A549 (cell line): Measurements from ENCODE around the gene AUH. TPM values are rescaled to one million over a fixed set of nuclear protein-coding genes. Genes with fewer than 3 reads are reported as not detected.

Experiments
- ATAC-seq, 2 experiments: fragments of 200-7000 bp in 1 of 2; fragments of >200 bp in 1 of 2; cut with Nextera tagmentation in 1 of 2; cut with Tn5 transposase in 1 of 2; 3 replicates each; pipeline versions ENCODE4 v1.8.0 to v1.9.1; 2018 to 2020; ENCODE audit warnings: mild to moderate bottlenecking in 1 of 2, moderate library complexity in 1 of 2
- CTCF ChIA-PET: fragments of 300-600 bp; sonication (Branson Sonifier 250); formaldehyde crosslinking; extraction: SDS; loops from one replicate; lab custom pipeline; 2021; ENCODE audit warnings: antibody characterized with exemption, inconsistent platforms; lab: Yijun Ruan, JAX
- POLR2A ChIA-PET: fragments of 350-600 bp; formaldehyde crosslinking; extraction: SDS; loops from one replicate; lab custom pipeline; 2021; ENCODE audit warnings: antibody characterized with exemption, inconsistent platforms; lab: Yijun Ruan, JAX
- DNase-seq, 2 experiments: peaks; one replicate each; pipeline versions ENCODE4 v3.0.0 to v3.0.0-alpha.2; 2011 to 2016; ENCODE audit warnings: low read depth in 1 of 2, low spot score in 1 of 2
- FAIRE-seq: peaks from 2 replicates; lab custom pipeline; 2011; peaks lifted over from hg19 to GRCh38; lab: Jason Lieb, UNC
- H3K27ac ChIP-seq, 2 experiments: fragments of >200 bp; sonication (Bioruptor Twin); formaldehyde crosslinking; 3 replicates each; pipeline ENCODE4 v1.5.1; 2016 to 2017
- H3K4me1 ChIP-seq: fragments of >200 bp; sonication (Bioruptor Twin); formaldehyde crosslinking; 3 replicates; pipeline ENCODE4 v1.6.1; 2016
- H3K4me2 ChIP-seq: fragments of >200 bp; sonication (Bioruptor Twin); formaldehyde crosslinking; 3 replicates; pipeline ENCODE4 v1.6.1; 2016
- H3K4me3 ChIP-seq: fragments of >200 bp; sonication (Bioruptor Twin); formaldehyde crosslinking; 3 replicates; pipeline ENCODE4 v1.5.1; 2016
- H3K9me3 ChIP-seq: fragments of >200 bp; sonication (Bioruptor Twin); formaldehyde crosslinking; 3 replicates; pipeline ENCODE4 v1.6.1; 2016
- BHLHE40 ChIP-seq: IDR thresholded peaks from 2 replicates; pipeline ENCODE4 v1.6.1; 2012; ENCODE audit warnings: low read depth, low read length, inconsistent platforms
- CHD4 ChIP-seq: fragments of 200-600 bp; sonication (generic); IDR thresholded peaks from 2 replicates; pipeline ENCODE4 v1.6.1; 2016; ENCODE audit warnings: antibody characterized with exemption, mild to moderate bottlenecking, borderline replicate concordance
- EP300 ChIP-seq, 2 experiments: fragments of >200 bp; sonication (Bioruptor Twin); formaldehyde crosslinking; IDR thresholded peaks; 2 replicates in 1 of 2; 3 replicates in 1 of 2; pipeline ENCODE4 v1.6.1; 2016 to 2017
- FOXS1 ChIP-seq: fragments of 250-450 bp; sonication (Bioruptor Pico); IDR thresholded peaks from 2 replicates; pipeline ENCODE4 v1.5.0; 2020; ENCODE audit warnings: mild to moderate bottlenecking, moderate library complexity
- HEYL ChIP-seq: fragments of 250-450 bp; sonication (Bioruptor Pico); IDR thresholded peaks from 2 replicates; pipeline ENCODE4 v1.8.0; 2021; ENCODE audit warnings: mild to moderate bottlenecking, moderate library complexity
- HOXB5 ChIP-seq: fragments of 250-450 bp; sonication (Bioruptor Pico); IDR thresholded peaks from 2 replicates; pipeline ENCODE4 v1.5.0; 2020; ENCODE audit warnings: mild to moderate bottlenecking, moderate library complexity
- MAFK ChIP-seq: fragments of 450-650 bp; IDR thresholded peaks from 2 replicates; pipeline ENCODE4 v1.6.1; 2014; ENCODE audit not compliant: partially characterized antibody
- NFE2L2 ChIP-seq: fragments of 150-350 bp; conservative IDR thresholded peaks from 2 replicates; pipeline ENCODE4 v1.6.1; 2014; ENCODE audit warnings: low read length
- NPAS2 ChIP-seq: fragments of 250-450 bp; sonication (Bioruptor Pico); IDR thresholded peaks from 2 replicates; pipeline ENCODE4 v1.8.0; 2022; ENCODE audit warnings: mild to moderate bottlenecking, moderate library complexity, borderline replicate concordance
- NR3C1 ChIP-seq: fragments of >200 bp; sonication (Bioruptor Twin); formaldehyde crosslinking; IDR thresholded peaks from 3 replicates; pipeline ENCODE4 v1.6.1; 2017
- POLR2AphosphoS2 ChIP-seq: conservative IDR thresholded peaks from 2 replicates; pipeline ENCODE4 v1.6.1; 2012; ENCODE audit warnings: low read length, improper control_type of control experiment, inconsistent platforms
- RAD21 ChIP-seq, 2 experiments: fragments of >200 bp in 1 of 2; sonication (Bioruptor Twin) in 1 of 2; formaldehyde crosslinking in 1 of 2; IDR thresholded peaks in 1 of 2; conservative IDR thresholded peaks in 1 of 2; 2 replicates in 1 of 2; 3 replicates in 1 of 2; pipeline ENCODE4 v1.6.1; 2012 to 2018; ENCODE audit warnings: inconsistent platforms in 1 of 2
- RARB ChIP-seq: fragments of 250-450 bp; sonication (Bioruptor Pico); IDR thresholded peaks from 2 replicates; pipeline ENCODE4 v1.8.0; 2021; ENCODE audit warnings: mild to moderate bottlenecking, moderate library complexity
- RCOR1 ChIP-seq: fragments of 150-350 bp; IDR thresholded peaks from 2 replicates; pipeline ENCODE4 v1.6.1; 2014; ENCODE audit warnings: antibody characterized with exemption, low read length, low read depth
- RFX5 ChIP-seq: fragments of 450-650 bp; IDR thresholded peaks from 2 replicates; pipeline ENCODE4 v1.7.1; 2014; ENCODE audit warnings: antibody characterized with exemption, mild to moderate bottlenecking, moderate library complexity
- RNF2 ChIP-seq: fragments of 200-600 bp; sonication (generic); IDR thresholded peaks from 2 replicates; pipeline ENCODE4 v1.6.1; 2016; ENCODE audit warnings: low read depth, mild to moderate bottlenecking, antibody characterized with exemption, moderate library complexity, borderline replicate concordance
- TFCP2L1 ChIP-seq: fragments of 250-450 bp; sonication (Bioruptor Pico); IDR thresholded peaks from 2 replicates; pipeline ENCODE4 v1.5.0; 2021; ENCODE audit warnings: mild to moderate bottlenecking
- TP53 ChIP-seq: fragments of 250-450 bp; sonication (Bioruptor Pico); IDR thresholded peaks from 2 replicates; pipeline ENCODE4 v1.5.0; 2021; ENCODE audit warnings: mild to moderate bottlenecking, moderate library complexity
- ZFP36 ChIP-seq: fragments of 450-650 bp; IDR thresholded peaks from 2 replicates; pipeline ENCODE4 v1.6.1; 2014; ENCODE audit warnings: borderline replicate concordance; ENCODE audit not compliant: partially characterized antibody
- ZNF302 ChIP-seq: fragments of 250-450 bp; sonication (Bioruptor Pico); IDR thresholded peaks from 2 replicates; pipeline ENCODE4 v1.9.0; 2021; ENCODE audit warnings: inconsistent platforms, mild to moderate bottlenecking, moderate library complexity
- WGBS: methylation state at CpG from one replicate; pipeline ENCODE4 v1.1.6; 2017; ENCODE audit errors: missing lambda C conversion rate; 5-methylcytosine and 5-hydroxymethylcytosine counted together
- polyA plus RNA-seq, 4 experiments: library from polyadenylated mRNA; depleted of rRNA in 3 of 4; stranded (reverse); fragments of >200 nt; fragmentation: RNase III in 1 of 4; extraction: RNeasy Plus Mini Kit Qiagen cat#74134 plus additional on column Dnase treatment in 1 of 4; gene quantifications; 2 replicates in 3 of 4; 3 replicates in 1 of 4; pipeline ENCODE4 v1.2.3, GENCODE V29; 2011 to 2017
- TF ChIP-seq, protein P1 (sequence below): fragments of >200 bp; sonication (Bioruptor Twin); formaldehyde crosslinking; IDR thresholded peaks from 2 replicates; pipeline ENCODE4 v1.6.1; 2016
- TF ChIP-seq, protein P2 (sequence below): fragments of 200-600 bp; sonication (generic); IDR thresholded peaks from 2 replicates; pipeline ENCODE4 v1.6.1; 2016; ENCODE audit warnings: antibody characterized with exemption, mild to moderate bottlenecking, moderate library complexity
- TF ChIP-seq, protein P3 (sequence below): fragments of 450-650 bp; IDR thresholded peaks from 2 replicates; pipeline ENCODE4 v1.6.1; 2014; ENCODE audit warnings: antibody characterized with exemption
- TF ChIP-seq, protein P4 (sequence below): fragments of 150-350 bp; IDR thresholded peaks from 2 replicates; pipeline ENCODE4 v1.6.1; 2014; ENCODE audit warnings: low read depth, mild to moderate bottlenecking, low read length
- TF ChIP-seq, protein P5 (sequence below): fragments of 250-450 bp; sonication (Bioruptor Pico); IDR thresholded peaks from 2 replicates; pipeline ENCODE4 v1.5.0; 2020; ENCODE audit warnings: low read depth, mild to moderate bottlenecking, moderate library complexity

Gene AUH
- polyA plus RNA-seq, 2 of the 4 experiments (the other 2 are of a cell fraction) = 11.1 to 15.9 TPM

DNA sequence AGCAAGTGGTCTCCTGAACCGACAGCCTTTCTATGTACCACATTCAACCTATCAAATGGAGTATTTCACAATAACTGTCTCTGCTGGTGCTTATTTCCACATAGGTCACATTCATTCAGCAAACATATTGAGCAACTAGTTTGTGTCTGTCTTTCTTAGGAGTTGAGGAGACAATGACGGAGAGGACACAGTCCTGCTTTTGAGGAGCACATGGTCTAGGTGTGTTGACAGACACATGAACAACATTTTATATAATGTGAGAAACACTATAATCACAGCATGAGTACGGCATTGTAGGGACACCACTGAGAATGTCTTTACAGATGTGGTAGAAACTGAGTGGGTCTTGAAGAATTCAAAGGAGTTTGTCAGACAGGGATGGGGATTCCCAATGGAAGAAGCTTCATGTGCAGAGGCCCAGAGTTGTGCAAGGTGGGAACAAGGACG lies 33.4 kb upstream of the AUH start (continued):
- no peak for TF ChIP-seq FOXS1 (CRISPR knock-in tag)
- TF ChIP-seq ZNF302 (CRISPR knock-in tag) = no peak
- TF ChIP-seq BHLHE40 = no peak; the same call in 1 of the 2 replicates
- TF ChIP-seq RNF2 = no peak
- TF ChIP-seq NFE2L2 = no peak
- TF ChIP-seq, protein P1, sequence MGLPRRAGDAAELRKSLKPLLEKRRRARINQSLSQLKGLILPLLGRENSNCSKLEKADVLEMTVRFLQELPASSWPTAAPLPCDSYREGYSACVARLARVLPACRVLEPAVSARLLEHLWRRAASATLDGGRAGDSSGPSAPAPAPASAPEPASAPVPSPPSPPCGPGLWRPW = peak; percentile 96
- no peak for TF ChIP-seq CHD4
- no peak for TF ChIP-seq ZFP36
- TF ChIP-seq TFCP2L1 = no peak
- TF ChIP-seq, protein P2, sequence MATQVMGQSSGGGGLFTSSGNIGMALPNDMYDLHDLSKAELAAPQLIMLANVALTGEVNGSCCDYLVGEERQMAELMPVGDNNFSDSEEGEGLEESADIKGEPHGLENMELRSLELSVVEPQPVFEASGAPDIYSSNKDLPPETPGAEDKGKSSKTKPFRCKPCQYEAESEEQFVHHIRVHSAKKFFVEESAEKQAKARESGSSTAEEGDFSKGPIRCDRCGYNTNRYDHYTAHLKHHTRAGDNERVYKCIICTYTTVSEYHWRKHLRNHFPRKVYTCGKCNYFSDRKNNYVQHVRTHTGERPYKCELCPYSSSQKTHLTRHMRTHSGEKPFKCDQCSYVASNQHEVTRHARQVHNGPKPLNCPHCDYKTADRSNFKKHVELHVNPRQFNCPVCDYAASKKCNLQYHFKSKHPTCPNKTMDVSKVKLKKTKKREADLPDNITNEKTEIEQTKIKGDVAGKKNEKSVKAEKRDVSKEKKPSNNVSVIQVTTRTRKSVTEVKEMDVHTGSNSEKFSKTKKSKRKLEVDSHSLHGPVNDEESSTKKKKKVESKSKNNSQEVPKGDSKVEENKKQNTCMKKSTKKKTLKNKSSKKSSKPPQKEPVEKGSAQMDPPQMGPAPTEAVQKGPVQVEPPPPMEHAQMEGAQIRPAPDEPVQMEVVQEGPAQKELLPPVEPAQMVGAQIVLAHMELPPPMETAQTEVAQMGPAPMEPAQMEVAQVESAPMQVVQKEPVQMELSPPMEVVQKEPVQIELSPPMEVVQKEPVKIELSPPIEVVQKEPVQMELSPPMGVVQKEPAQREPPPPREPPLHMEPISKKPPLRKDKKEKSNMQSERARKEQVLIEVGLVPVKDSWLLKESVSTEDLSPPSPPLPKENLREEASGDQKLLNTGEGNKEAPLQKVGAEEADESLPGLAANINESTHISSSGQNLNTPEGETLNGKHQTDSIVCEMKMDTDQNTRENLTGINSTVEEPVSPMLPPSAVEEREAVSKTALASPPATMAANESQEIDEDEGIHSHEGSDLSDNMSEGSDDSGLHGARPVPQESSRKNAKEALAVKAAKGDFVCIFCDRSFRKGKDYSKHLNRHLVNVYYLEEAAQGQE = no peak
- TF ChIP-seq HEYL (CRISPR knock-in tag) = no peak
- TF ChIP-seq RAD21 (conservative IDR thresholded peaks at IDR 0.05 in 1 of 2, IDR thresholded peaks at IDR 0.05 in 1 of 2) = no peak; a peak in 1 of 5 replicates
- TF ChIP-seq, protein P3, sequence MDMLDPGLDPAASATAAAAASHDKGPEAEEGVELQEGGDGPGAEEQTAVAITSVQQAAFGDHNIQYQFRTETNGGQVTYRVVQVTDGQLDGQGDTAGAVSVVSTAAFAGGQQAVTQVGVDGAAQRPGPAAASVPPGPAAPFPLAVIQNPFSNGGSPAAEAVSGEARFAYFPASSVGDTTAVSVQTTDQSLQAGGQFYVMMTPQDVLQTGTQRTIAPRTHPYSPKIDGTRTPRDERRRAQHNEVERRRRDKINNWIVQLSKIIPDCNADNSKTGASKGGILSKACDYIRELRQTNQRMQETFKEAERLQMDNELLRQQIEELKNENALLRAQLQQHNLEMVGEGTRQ = no peak

DNA sequence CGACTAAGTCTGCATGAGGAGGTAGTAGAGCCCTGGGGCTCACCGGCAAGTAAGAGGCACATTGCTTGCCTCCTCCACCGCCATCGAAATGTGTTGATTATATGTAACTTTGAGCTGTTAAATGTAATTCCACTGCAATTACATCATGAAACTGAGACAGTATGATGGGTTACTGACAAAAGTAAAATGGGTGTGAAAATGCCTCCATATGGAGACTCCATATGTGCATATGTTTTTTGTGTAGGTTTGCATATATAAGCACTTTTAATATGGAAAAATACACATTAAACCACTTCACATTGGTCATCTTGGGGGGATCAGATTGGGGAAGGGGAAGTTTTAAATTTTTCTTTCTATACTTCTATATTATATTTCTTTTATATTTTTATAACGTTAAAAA lies 32.1 kb upstream of the AUH start:
- H3K4me1 ChIP-seq = peaks cover 18% of the 10 kb centered on the region
- TF ChIP-seq MAFK (no peak), HOXB5 (no peak), RARB (CRISPR knock-in tag) (no peak), CHD4 (no peak), NPAS2 (CRISPR knock-in tag) (no peak), EP300 (IDR thresholded peaks at IDR 0.05) (no peak), NR3C1 (no peak), POLR2AphosphoS2 (no peak), TP53 (CRISPR knock-in tag) (no peak), RFX5 (no peak), RCOR1 (no peak)
- TF ChIP-seq, protein P4, sequence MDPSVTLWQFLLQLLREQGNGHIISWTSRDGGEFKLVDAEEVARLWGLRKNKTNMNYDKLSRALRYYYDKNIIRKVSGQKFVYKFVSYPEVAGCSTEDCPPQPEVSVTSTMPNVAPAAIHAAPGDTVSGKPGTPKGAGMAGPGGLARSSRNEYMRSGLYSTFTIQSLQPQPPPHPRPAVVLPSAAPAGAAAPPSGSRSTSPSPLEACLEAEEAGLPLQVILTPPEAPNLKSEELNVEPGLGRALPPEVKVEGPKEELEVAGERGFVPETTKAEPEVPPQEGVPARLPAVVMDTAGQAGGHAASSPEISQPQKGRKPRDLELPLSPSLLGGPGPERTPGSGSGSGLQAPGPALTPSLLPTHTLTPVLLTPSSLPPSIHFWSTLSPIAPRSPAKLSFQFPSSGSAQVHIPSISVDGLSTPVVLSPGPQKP = no peak
- TF ChIP-seq, protein P2 = no peak
- TF ChIP-seq, protein P5, sequence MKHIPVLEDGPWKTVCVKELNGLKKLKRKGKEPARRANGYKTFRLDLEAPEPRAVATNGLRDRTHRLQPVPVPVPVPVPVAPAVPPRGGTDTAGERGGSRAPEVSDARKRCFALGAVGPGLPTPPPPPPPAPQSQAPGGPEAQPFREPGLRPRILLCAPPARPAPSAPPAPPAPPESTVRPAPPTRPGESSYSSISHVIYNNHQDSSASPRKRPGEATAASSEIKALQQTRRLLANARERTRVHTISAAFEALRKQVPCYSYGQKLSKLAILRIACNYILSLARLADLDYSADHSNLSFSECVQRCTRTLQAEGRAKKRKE (CRISPR knock-in tag) = no peak
- TF ChIP-seq, protein P3 = no peak
- POLR2A ChIA-PET = no interaction called here
- DNase-seq (no peak), FAIRE-seq (no peak), ATAC-seq (no peak)
- H3K9me3 ChIP-seq = no peaks in the 10 kb centered on the region
- no peak overlapping the region for H3K4me2 ChIP-seq
- no peak overlapping the region for H3K4me3 ChIP-seq
- CTCF ChIA-PET = interaction anchor here (1.1 to 1.6 kb wide), 2 partner anchors 295 to 479 kb away, joined by 3 read pairs; no protein-coding TSS in a partner anchor
- 95% methylated on average over 5 of the region's 5 CpGs for WGBS
- H3K27ac ChIP-seq = no peak overlapping the region
